GM18498 (cell line): ENCODE data around the gene ZYG11A.
"Not testable (repeated sequence)": the region's sequence is repeated elsewhere in the genome, so short reads cannot be mapped to it uniquely, and the experiment has no call there.

Source experiments
- ATAC-seq: cut with Tn5 transposase; IDR thresholded peaks from one replicate; pipeline ENCODE4 v1.9.1; 2021; ENCODE audit warnings: mild to moderate bottlenecking, moderate library complexity; ENCODE audit not compliant: unreplicated experiment

Gene ZYG11A

GRCh38 chr1:52842643-52843310 is at the start of gene ZYG11A:
ZYG11A (plus strand) TSS chr1:52842760; CDS start chr1:52842884, 124 bp downstream.
- peak; percentile 94 for ATAC-seq

GRCh38 chr1:52793717-52794116 is 48.8 kb upstream of the ZYG11A start:
- not testable (repeated sequence) for ATAC-seq

GRCh38 chr1:52795464-52795863 is 47.1 kb upstream of the ZYG11A start:
- ATAC-seq: no peak

- ATAC-seq: no peak
Observed at GRCh38 chr1:52798331-52798730, 44.2 kb upstream of the ZYG11A start.

- ATAC-seq: no peak
Observed at GRCh38 chr1:52801011-52801410, 41.5 kb upstream of the ZYG11A start.

GRCh38 chr1:52804083-52804482 is 38.5 kb upstream of the ZYG11A start:
- not testable (repeated sequence) for ATAC-seq

- ATAC-seq: no peak
Observed at GRCh38 chr1:52814465-52814864, 28.1 kb upstream of the ZYG11A start.

- not testable (repeated sequence) for ATAC-seq
Observed at GRCh38 chr1:52820830-52821229, 21.7 kb upstream of the ZYG11A start.

- ATAC-seq: no peak
Observed at GRCh38 chr1:52825868-52826267, 16.7 kb upstream of the ZYG11A start.

- ATAC-seq: no peak
Observed at GRCh38 chr1:52834798-52835197, 7.8 kb upstream of the ZYG11A start.

GRCh38 chr1:52836035-52836434 is 6.5 kb upstream of the ZYG11A start:
- ATAC-seq: no peak

- not testable (repeated sequence) for ATAC-seq
Observed at GRCh38 chr1:52839175-52839574, 3.4 kb upstream of the ZYG11A start.

GRCh38 chr1:52845119-52845518 is 2.6 kb downstream of the ZYG11A start:
- not testable (repeated sequence) for ATAC-seq

GRCh38 chr1:52848423-52848822 is 5.9 kb downstream of the ZYG11A start:
- ATAC-seq: no peak

GRCh38 chr1:52850951-52851350 is 8.4 kb downstream of the ZYG11A start:
- ATAC-seq: no peak

- no peak for ATAC-seq
Observed at GRCh38 chr1:52852854-52853253, 10.3 kb downstream of the ZYG11A start.

GRCh38 chr1:52855584-52855983 is 13.0 kb downstream of the ZYG11A start:
- no peak for ATAC-seq

- no peak for ATAC-seq
Observed at GRCh38 chr1:52856026-52856425, 13.5 kb downstream of the ZYG11A start.

GRCh38 chr1:52857443-52857842 is 14.9 kb downstream of the ZYG11A start:
- ATAC-seq: no peak

- ATAC-seq: no peak
Observed at GRCh38 chr1:52862666-52863458, 20.3 kb downstream of the ZYG11A start.

GRCh38 chr1:52867087-52867863 is 24.7 kb downstream of the ZYG11A start:
- ATAC-seq: peak; percentile 84
